HG03460 (cell line): ENCODE measurements around the gene TGFBR3L.
A peak's percentile ranks its signal among the peaks of the same experiment; 100 is the strongest.
"Not testable (repeated sequence)": the region's sequence is repeated elsewhere in the genome, so short reads cannot be mapped to it uniquely, and the experiment has no call there.

Source experiments
- ATAC-seq: cut with Tn5 transposase; IDR thresholded peaks from one replicate; pipeline ENCODE4 v1.9.1; 2021; ENCODE audit not compliant: unreplicated experiment

Gene TGFBR3L

DNA sequence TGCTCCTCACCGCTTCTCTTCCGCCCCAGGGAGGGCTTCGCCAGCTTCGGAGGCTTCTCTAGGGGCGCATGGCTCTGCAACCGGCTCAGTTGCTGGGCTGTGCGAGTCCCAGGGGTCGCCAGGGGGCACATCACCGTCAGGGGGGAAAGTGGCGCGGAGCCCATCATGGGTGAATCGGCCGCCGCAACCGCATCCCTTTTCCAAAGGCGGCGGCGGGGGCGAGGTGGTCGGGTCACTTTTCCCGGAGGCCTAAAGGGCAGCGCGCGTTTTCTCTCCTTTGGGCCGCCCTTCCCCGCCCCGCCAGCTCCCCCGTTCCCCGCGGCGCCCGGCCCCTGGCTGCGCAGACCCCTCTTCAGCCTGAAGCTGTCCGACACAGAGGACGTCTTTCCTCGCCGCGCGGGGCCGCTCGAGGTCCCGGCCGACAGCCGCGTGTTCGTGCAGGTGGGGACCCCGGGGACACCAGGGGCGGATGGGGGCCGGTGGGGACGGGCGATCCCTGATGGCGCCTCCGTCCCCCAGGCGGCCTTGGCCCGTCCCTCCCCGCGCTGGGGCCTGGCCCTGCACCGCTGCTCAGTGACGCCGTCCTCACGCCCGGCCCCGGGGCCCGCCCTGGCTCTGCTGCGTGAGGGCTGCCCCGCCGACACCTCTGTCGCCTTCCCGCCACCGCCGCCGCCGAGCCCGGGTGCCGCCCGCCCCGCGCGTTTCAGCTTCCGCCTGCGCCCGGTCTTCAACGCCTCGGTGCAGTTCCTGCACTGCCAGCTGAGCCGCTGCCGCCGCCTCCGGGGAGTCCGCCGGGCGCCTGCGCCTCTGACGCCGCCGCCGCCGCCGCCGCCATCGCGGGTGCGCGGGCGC is 1.7 kb downstream of the TGFBR3L start:
- ATAC-seq: no peak

GRCh38 chr19:7916955-7917266 is 2.3 kb downstream of the TGFBR3L start:
- no peak for ATAC-seq

DNA sequence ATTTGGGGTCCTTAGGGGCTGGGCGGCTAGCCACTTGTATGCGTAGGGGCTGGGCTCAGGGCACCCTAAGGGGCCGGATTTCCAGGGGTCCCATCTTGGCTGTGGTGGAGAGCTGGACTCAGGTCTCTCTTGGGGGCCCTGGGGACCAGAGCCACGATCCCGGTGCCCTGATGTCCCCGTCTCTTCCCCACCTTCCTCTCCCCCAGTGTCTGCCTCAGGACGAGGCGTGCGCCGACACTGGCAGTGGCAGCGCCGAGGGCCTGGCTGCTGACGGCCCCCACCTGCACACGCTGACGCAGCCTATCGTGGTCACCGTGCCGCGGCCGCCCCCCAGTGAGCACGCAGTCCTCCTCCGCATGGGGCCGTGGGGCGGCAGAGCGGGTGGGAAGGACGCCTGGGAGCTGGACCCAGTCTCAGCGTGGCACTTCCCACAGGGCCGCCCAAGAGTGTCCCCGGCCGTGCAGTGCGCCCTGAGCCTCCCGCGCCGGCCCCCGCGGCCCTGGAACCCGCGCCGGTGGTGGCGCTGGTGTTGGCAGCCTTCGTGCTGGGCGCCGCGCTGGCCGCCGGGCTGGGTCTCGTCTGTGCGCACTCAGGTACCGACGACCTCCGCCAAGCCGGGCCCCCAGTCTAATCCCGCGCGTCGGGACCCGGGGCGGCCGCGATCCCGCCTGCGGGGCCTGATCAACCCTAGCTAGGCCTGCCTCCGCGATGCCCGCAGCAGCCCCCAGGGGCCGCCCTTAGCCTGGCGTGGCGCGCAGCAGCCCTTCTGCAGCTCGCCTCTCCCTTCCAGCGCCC is 2.8 kb downstream of the TGFBR3L start:
- ATAC-seq: no peak

DNA sequence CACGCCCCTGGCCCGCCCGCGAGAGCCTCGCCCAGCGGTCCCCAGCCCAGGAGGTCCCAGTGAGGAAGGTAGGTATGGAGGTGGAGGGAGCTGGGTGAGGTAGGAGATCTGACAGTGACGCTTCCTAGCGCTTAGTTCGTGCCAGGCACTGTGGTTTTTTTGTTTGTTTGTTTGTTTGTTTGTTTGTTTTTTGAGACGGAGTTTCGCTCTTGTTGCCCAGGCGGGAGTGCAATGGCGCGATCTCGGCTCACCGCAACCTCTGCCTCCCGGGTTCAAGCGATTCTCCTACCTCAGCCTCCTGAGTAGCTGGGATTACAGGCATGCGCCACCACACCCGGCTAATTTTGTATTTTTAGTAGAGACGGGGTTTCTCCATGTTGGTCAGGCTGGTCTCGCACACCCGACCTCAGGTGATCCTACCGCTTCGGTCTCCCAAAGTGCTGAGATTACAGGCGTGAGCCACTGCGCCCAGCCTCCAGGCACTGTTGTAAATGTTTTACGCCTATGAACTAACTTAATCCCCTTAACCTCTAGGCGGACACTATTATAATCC is 3.5 kb downstream of the TGFBR3L start:
- ATAC-seq: not testable (repeated sequence)

- ATAC-seq: no peak
Observed at GRCh38 chr19:7918615-7919421, 4.2 kb downstream of the TGFBR3L start.

GRCh38 chr19:7919610-7920518 is 5.2 kb downstream of the TGFBR3L start, which contains the start of gene SNAPC2:
TSS of gene SNAPC2 (plus strand) at chr19:7920338. CDS start at chr19:7920367, 29 bp downstream.
- ATAC-seq: peak; percentile 52

DNA sequence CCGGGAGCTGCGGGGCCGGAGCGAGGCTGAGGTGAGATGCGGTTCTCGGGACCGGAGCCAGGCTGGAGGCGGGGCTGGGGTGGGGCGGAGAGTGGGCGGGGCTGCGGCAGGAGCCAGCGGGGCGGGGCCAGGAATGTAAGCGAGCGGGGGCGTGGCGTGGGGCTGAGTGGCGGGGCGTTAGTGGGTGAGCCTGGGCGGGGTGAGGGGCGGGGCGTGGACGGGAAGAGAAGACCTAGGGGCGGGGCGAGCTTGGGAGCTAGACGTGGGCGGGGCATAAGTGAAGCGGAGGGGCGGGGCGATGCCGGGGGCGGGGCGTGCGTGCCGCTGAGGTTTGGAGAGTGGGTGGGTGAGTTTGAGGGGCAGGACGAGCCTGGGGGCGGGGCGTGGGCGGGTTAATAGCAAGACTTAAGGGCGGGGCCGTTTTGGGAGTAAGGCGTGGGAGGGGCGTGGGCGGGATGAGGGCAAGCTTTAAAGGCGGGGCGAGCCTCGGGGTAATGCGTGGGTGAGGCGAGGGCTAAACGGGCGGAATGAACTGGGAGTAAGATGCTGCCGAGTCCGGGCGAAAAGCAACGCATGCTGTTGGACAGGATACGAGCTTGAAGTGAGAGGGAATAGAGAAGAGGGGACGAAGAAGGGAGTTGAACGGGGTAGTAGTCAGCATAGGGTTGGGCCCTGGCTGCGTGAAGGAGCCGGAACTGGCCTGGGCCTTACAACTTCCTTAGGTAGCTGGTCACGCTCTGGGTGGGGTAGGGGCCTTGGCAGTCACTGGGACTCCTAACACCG is 6.1 kb downstream of the TGFBR3L start:
- peak; percentile 31 for ATAC-seq

DNA sequence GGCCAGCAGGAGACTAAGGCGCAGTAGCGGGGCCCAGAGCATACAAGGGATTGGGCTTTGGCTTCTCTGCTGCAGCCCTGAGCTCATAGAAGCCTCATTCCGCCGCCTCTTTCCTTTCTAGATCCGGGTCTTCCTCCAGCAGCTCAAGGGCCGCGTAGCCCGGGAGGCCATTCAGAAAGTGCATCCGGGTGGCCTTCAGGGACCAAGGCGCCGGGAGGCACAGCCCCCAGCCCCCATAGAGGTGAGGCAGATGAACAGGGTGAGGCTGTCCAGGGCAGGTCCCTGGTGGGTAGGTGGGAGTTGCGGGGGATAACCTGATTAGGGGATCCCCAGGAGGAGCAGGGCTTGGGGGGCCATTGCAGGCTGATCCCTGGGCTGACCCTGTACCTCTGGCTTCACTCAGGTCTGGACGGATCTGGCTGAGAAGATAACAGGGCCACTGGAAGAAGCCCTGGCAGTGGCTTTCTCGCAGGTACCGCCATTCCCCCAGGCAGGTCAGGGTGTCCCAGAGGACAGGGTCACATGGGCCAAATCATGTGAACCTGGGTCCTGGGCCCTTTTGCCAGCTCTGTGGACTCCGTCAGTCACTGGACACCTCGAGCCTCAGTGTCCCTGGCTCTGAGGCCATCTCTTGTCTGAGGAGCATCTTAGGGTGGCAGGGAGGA is 6.8 kb downstream of the TGFBR3L start:
- no peak for ATAC-seq

- no peak for ATAC-seq
Observed at GRCh38 chr19:7921967-7922835, 7.6 kb downstream of the TGFBR3L start.

DNA sequence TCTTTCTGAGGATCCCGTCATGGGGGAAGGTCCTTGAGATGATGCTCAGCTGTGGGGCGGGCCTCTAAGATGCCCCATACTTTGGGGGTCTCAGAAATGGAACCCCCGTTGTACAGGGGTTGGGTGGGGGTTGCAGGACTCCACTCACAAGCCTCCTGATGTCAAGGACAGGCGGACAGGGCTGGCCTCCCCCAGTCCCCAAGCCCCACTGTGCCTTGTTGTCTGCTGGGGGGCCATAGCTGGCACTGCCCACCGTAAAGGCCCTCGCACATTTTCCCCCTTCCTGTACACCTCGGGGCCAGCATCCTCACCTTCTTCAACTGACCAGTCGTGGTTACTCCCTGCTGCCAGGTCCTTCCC is 8.2 kb downstream of the TGFBR3L start:
- no peak for ATAC-seq

GRCh38 chr19:7923295-7924191 is 8.9 kb downstream of the TGFBR3L start:
- no peak for ATAC-seq

DNA sequence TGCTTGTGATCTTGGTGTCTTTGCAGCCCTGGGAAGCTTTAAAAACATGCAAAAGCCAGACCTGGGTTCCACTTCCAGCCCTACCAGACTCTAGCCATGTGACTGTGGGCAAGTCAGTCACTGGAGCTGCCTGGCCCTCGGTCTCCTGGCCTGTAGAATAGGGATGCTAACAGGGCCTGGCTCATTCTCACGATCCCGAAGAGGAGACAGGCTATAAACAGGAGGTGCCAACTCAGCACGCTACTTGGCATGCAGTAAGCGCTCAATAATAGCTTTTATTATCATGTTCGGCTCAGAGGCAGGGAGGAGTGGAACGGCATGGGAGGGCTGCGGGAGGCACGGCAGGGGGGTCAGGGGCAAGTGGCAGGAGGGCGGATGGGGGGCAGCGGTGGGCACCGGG is 9.6 kb downstream of the TGFBR3L start:
- no peak for ATAC-seq

DNA sequence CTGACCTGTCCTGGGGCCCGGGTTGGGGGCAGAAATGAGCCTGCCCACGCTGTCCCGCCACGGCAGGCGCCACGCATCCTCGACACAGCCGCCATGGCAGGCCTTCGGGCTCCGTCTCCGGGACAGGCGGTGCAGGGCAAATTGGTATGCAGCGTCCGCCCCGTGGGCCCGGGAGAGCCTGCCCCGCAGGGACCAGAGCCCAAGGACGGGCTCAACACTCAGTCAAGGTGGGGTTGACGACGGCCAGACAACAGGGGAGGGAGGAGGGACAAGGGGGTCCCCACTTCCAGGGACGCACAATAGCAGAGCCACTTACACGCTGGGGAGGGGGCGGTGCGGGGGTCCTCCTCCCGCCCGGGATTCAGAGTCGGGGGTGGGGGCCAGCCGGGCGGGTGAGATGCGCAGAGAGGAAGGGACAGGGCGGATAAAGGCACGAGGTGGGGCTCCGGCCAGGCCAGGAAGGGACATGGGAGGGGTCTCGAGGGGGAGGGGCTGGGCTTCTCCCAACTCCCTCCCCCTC is 10.1 kb downstream of the TGFBR3L start:
- no peak for ATAC-seq

DNA sequence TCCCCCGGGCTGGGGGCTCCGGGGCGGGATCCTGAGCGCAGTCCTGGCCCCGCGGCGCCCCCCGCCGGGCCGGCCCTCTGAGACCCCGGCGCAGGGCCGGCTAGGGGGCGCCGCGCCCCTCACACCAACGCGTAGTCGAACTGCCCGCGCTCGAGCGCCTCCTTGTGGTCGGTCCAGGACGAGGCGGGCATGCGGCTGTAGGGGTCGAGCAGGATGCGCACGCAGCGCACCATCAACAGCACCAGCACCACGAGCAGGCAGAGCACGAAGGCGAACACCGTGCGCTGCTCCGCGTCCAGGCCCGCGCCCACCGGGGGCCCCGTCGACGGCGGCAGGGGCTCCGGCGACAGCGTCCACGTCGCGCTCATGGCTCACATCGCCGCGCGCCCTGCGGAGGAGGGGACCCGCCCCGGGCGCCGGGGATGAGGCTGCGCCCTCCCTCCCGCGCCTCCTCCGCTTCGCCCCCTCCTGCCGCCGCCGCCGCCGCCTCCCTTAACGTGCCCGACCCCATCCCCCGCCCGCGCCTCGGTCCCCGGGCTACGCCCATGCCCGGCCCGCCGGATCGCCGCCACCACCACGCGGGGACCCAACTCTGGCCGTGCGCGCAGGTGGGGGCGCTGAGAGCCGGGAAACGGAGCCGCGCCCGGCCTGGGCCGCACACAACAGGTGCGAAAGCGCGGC is 10.7 kb downstream of the TGFBR3L start:
- no peak for ATAC-seq

- ATAC-seq: no peak
Observed at GRCh38 chr19:7926021-7926726, 11.5 kb downstream of the TGFBR3L start, which contains the start of gene CTXN1. TSS of gene CTXN1 (minus strand) at chr19:7926135. CDS start at chr19:7925538, 597 bp downstream.
